ENCODE results near the gene TSG101.

Gene TSG101

DNA sequence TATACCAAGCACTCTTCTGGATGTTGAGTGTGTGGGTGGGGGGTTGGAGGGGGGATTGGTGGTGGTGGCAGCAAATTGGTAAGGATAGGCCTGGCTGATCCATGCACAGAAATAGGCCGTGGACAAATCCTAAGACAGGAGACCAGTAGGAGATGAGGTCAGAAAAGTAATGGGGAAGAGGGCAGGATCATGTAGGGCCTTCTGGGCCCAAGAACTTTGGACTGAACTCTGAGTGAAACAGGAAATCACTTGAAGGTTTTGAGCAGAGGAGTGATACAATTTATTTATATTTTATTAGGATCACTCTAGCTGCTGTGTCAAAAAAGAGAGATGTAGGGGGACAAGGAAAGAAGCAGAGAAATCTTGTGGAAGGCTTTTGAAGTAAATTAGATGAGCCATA is 28.7 kb downstream of the TSG101 start:
- TF ChIP-seq, protein P1, sequence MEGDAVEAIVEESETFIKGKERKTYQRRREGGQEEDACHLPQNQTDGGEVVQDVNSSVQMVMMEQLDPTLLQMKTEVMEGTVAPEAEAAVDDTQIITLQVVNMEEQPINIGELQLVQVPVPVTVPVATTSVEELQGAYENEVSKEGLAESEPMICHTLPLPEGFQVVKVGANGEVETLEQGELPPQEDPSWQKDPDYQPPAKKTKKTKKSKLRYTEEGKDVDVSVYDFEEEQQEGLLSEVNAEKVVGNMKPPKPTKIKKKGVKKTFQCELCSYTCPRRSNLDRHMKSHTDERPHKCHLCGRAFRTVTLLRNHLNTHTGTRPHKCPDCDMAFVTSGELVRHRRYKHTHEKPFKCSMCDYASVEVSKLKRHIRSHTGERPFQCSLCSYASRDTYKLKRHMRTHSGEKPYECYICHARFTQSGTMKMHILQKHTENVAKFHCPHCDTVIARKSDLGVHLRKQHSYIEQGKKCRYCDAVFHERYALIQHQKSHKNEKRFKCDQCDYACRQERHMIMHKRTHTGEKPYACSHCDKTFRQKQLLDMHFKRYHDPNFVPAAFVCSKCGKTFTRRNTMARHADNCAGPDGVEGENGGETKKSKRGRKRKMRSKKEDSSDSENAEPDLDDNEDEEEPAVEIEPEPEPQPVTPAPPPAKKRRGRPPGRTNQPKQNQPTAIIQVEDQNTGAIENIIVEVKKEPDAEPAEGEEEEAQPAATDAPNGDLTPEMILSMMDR (IDR thresholded peaks at IDR 0.05; ENCODE audit: extremely low read depth, insufficient read depth, missing control alignments) = no peak
- in situ Hi-C loops (cut with MboI; ENCODE audit: low pct_unique_long_range_greater_than_20kb, low sequenced_read_pairs, unreplicated experiment) = no loop called here

DNA sequence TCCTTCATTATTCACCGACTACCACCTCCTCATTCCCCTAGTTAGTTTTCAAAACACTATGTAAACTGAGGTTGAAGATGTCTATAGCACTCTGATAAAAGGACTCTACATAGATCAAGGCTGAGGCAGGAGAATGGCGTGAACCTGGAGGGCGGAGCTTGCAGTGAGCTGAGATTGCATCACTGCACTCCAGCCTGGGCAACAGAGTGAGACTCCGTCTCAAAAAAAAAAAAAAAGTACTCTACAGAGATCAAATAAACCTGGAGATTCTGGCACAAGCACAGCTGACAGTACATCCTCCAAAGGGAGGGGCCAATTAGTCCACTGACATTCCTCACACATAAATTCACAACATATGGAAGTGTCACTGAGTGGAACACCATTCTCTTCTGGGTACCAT is 31.0 kb downstream of the TSG101 start:
- in situ Hi-C loops (cut with MboI; ENCODE audit: low pct_unique_long_range_greater_than_20kb, low sequenced_read_pairs, unreplicated experiment) = no loop called here
- TF ChIP-seq, protein P1 (IDR thresholded peaks at IDR 0.05; ENCODE audit: extremely low read depth, insufficient read depth, missing control alignments) = no peak
- DNase-seq (ENCODE audit: low spot score) = no peak

More for the DNA sequence above, 28.7 kb downstream of the TSG101 start:
- no peak for DNase-seq (ENCODE audit: low spot score)

DNA sequence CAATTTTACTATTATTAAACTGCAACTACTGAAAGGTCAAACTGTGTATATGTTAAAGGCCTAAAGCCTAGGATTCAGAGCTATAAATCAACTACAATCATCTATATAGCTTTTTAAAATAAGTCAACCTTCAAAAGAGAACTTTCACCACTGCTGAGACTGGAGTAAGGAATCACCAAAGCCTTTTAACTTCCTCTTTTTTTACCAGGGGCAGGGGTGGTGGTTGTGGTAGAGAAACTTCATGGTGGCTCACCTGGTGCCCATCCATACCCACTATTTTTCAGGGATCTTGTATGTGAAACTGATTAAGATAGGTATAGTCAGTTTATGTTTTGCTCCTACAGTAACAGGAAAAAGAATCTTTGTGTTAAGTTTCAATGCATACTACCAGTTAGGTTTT is 31.5 kb downstream of the TSG101 start:
- in situ Hi-C loops (cut with MboI; ENCODE audit: low pct_unique_long_range_greater_than_20kb, low sequenced_read_pairs, unreplicated experiment) = no loop called here
- TF ChIP-seq, protein P1 (IDR thresholded peaks at IDR 0.05; ENCODE audit: extremely low read depth, insufficient read depth, missing control alignments) = no peak
- DNase-seq (ENCODE audit: low spot score) = no peak

DNA sequence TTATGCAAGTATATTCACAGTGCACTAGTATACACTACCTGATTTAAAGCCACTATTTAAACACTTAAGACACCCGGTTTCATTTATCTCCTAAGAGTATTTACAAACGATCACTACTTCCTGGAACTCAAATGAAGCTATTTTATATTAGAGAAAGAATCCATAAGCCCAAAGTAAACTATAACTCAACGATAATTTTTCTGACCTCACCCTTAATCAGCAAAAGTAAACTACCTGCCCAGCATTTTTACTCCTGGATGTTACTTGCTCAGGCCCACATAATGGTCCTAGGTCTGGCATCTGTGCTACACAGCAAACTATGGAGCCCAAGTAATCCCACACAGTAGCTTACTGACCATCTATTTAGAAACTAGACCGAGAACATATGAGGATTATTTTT is 33.4 kb downstream of the TSG101 start:
- TF ChIP-seq, protein P1 (IDR thresholded peaks at IDR 0.05; ENCODE audit: extremely low read depth, insufficient read depth, missing control alignments) = no peak
- in situ Hi-C loops (cut with MboI; ENCODE audit: low pct_unique_long_range_greater_than_20kb, low sequenced_read_pairs, unreplicated experiment) = no loop called here
- no peak for DNase-seq (ENCODE audit: low spot score)

DNA sequence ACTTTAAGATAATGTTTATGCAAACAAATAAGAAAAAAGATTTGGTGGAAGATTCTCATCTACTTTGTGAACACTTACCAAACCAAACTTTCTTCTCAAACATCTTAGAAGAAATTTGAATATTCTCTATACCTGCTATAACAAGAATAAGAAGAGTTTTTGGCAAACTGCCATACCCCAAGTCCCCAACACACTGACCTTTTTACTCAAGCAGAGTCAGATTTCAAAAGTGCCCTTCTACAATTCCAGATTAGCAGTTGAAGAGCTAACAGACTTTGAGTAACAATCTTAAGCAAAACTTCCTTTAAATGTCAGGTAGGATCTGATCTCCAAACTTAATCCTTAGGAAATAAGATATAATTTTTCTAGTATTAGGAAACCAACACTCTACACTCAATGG is 33.9 kb downstream of the TSG101 start:
- TF ChIP-seq, protein P1 (IDR thresholded peaks at IDR 0.05; ENCODE audit: extremely low read depth, insufficient read depth, missing control alignments) = no peak
- no peak for DNase-seq (ENCODE audit: low spot score)
- in situ Hi-C loops (cut with MboI; ENCODE audit: low pct_unique_long_range_greater_than_20kb, low sequenced_read_pairs, unreplicated experiment) = no loop called here

DNA sequence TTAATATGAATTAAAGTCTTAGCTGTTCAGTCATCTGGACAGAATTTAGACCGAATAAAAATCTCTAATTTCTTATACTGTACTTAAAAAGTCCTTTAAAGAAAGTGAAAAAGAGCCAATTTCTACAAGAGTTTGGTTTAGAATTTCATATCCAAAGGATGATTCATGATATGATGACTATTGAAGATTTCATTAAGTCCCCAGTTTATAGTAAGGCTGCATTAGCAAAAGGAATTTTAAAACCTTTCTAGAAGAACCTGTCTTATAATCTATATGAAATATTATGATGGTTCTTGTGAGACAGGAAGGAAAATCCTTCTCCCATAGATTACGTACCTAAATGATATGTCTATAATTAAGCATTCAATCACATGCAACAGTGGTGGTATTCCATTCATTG is 34.8 kb downstream of the TSG101 start:
- in situ Hi-C loops (cut with MboI; ENCODE audit: low pct_unique_long_range_greater_than_20kb, low sequenced_read_pairs, unreplicated experiment) = no loop called here
- no peak for DNase-seq (ENCODE audit: low spot score)
- TF ChIP-seq, protein P1 (IDR thresholded peaks at IDR 0.05; ENCODE audit: extremely low read depth, insufficient read depth, missing control alignments) = no peak

Data from GM13977 (cell line).